Measurements from ENCODE around the gene APBA2. TPM values are rescaled to one million over a fixed set of nuclear protein-coding genes. Genes with fewer than 3 reads are reported as not detected.

The APBA2 gene
- total and polyA plus RNA-seq, 10 donors = 5.8 to 33.8 (median 18.3) TPM

DNA sequence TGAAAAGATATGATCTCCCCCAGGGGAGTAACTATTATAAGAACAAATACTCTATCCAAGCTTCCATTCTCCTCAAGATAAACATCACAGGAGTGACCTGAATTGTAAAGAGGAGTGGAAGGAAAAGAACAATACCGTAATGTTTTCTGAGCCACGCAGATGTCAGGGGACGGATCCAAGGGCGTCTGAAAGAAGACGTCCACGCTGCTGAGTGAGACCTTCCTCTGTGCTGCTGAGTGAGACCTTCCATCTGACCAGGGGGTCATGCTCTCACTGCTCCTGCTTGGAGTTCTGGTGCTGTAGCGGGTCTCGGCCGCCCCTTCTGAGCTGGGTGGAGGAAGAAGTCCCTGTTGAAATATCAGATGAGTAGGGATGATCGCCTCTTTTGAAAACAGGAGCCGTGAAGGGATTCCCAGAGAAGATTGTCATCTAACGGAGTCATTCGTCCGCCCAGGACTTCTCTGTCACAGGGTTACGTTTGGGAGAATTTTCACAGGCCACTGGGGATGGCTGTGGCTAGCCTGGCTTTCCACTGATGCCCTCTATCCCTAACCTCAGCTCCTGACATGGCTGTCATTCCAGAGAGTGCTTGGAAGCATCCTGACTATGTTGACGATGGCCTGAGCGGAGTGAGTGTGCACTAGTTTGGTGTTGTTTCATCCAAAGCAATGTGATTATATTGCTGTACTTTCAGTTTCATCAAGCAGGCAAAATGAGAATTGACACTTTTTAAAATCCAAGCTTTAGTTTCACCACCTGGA lies 184.9 kb downstream of the APBA2 start:
- peak; percentile 51 for DNase-seq

GRCh38 chr15:29071232-29071881 lies 185.6 kb downstream of the APBA2 start:
- intact Hi-C loops (cut with DNase I; ENCODE audit: low total_unique reads) = no loop called here
- H3K36me3 ChIP-seq = no peaks in the 10 kb centered on the region
- peaks cover 0 to 13% (median 8%) of the 10 kb centered on the region in 8 donors for H3K9me3 ChIP-seq
- TF ChIP-seq POLR2AphosphoS5 (IDR thresholded peaks at IDR 0.05) (no peak), POLR2A (IDR thresholded peaks at IDR 0.05) (no peak), CTCF (IDR thresholded peaks at IDR 0.05 in 8 of 11, conservative IDR thresholded peaks at IDR 0.05 in 3 of 11) (no peak)
- WGBS, 5 donors = 79 to 92% (median 87%) methylated on average over 11 of the region's 11 CpGs
- DNase-seq = peak; percentile 46
- H3K4me1 ChIP-seq = no peaks in the 10 kb centered on the region
- H3K4me3 ChIP-seq = no peak overlapping the region
- no peaks in the 10 kb centered on the region for H3K27me3 ChIP-seq (replicated peaks in 1 of 7)
- no peak overlapping the region for H3K27ac ChIP-seq

More for the DNA sequence above, 184.9 kb downstream of the APBA2 start:
- TF ChIP-seq CTCF (IDR thresholded peaks at IDR 0.05 in 8 of 11, conservative IDR thresholded peaks at IDR 0.05 in 3 of 11) = no peak
- TF ChIP-seq POLR2AphosphoS5 (IDR thresholded peaks at IDR 0.05) = no peak
- TF ChIP-seq POLR2A (IDR thresholded peaks at IDR 0.05) = no peak
- no peak overlapping the region for H3K27ac ChIP-seq
- H3K36me3 ChIP-seq = no peaks in the 10 kb centered on the region
- 81 to 87% (median 84%) methylated on average over 17 of the region's 17 CpGs for WGBS, 5 donors
- peaks cover 0 to 13% (median 8%) of the 10 kb centered on the region in 8 donors for H3K9me3 ChIP-seq
- H3K27me3 ChIP-seq (replicated peaks in 1 of 7) = no peaks in the 10 kb centered on the region
- intact Hi-C loops (cut with DNase I; ENCODE audit: low total_unique reads) = no loop called here
- peaks cover 0 to 1% (median 0%) of the 10 kb centered on the region in 6 donors for H3K4me1 ChIP-seq
- no peak overlapping the region for H3K4me3 ChIP-seq

- no peak for TF ChIP-seq CTCF (IDR thresholded peaks at IDR 0.05 in 8 of 11, conservative IDR thresholded peaks at IDR 0.05 in 3 of 11)
- TF ChIP-seq POLR2AphosphoS5 (IDR thresholded peaks at IDR 0.05) = no peak
- TF ChIP-seq POLR2A (IDR thresholded peaks at IDR 0.05) = no peak
- intact Hi-C loops (cut with DNase I; ENCODE audit: low total_unique reads) = no loop called here
- no peaks in the 10 kb centered on the region for H3K36me3 ChIP-seq
- no peak overlapping the region for H3K27ac ChIP-seq
- peaks cover 0 to 13% (median 8%) of the 10 kb centered on the region in 8 donors for H3K9me3 ChIP-seq
- WGBS, 5 donors = 90 to 95% (median 90%) methylated on average over 7 of the region's 7 CpGs
- H3K4me3 ChIP-seq = no peak overlapping the region
- no peaks in the 10 kb centered on the region for H3K27me3 ChIP-seq (replicated peaks in 1 of 7)
- H3K4me1 ChIP-seq = no peaks in the 10 kb centered on the region
- DNase-seq = peak; percentile 32
Measured at GRCh38 chr15:29071882-29072273, 186.1 kb downstream of the APBA2 start.

DNA sequence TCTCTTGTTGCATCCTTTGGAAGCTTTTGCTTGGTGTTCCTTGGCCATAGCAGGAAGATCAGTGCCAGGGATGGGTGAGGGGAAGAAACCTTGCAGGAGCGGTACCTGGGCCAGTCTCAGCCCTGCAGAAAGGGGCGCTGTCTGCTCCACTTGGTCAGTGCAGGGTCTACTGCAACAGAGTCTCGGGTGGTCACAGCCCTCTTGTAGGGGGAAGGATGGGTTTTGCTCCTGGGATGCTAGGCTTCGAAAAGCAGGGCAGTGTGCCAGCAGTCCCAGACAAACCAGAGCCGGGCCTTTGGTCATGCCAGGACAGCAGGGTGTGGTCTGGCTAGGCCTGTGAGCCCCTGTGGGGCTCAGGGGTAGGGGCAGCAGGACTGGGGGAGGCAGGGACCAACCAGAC lies 186.7 kb downstream of the APBA2 start:
- Histone ChIP-seq H3K9me3 (peaks cover 0 to 13% (median 8%) of the 10 kb centered on the region in 8 donors), H3K27ac (no peak overlapping the region), H3K4me1 (no peaks in the 10 kb centered on the region), H3K27me3 (replicated peaks in 1 of 7) (no peaks in the 10 kb centered on the region), H3K4me3 (no peak overlapping the region), H3K36me3 (no peaks in the 10 kb centered on the region)
- 76 to 91% (median 80%) methylated on average over 5 of the region's 5 CpGs for WGBS, 5 donors
- no peak for DNase-seq
- intact Hi-C loops (cut with DNase I; ENCODE audit: low total_unique reads) = no loop called here
- TF ChIP-seq CTCF (IDR thresholded peaks at IDR 0.05 in 8 of 11, conservative IDR thresholded peaks at IDR 0.05 in 3 of 11) (no peak), POLR2AphosphoS5 (IDR thresholded peaks at IDR 0.05) (no peak), POLR2A (IDR thresholded peaks at IDR 0.05) (no peak)
